CD4-positive, alpha-beta memory T cell (primary cell): ENCODE measurements around the gene SPARC. TPM values are rescaled to one million over a fixed set of nuclear protein-coding genes. Genes with fewer than 3 reads are reported as not detected.
"Not testable (repeated sequence)": the region's sequence is repeated elsewhere in the genome, so short reads cannot be mapped to it uniquely, and the experiment has no call there.

Experiments used
- CTCF ChIA-PET: fragments of 350-600 bp; sonication (Branson Sonifier 250); formaldehyde crosslinking; loops from one replicate; lab custom pipeline; 2021; ENCODE audit warnings: inconsistent platforms; ENCODE audit not compliant: partially characterized antibody; lab: Charles Lee
- POLR2A ChIA-PET: fragments of 350-600 bp; sonication (Branson Sonifier 250); formaldehyde crosslinking; loops from one replicate; lab custom pipeline; 2021; ENCODE audit not compliant: partially characterized antibody; lab: Charles Lee
- DNase-seq, 5 donors: peaks; one replicate each; pipeline versions ENCODE4 v3.0.0 to v3.0.0-alpha.2; 2020 to 2022; ENCODE audit warnings: mixed read lengths in 1 of 5
- H3K27ac ChIP-seq: one replicate; pipeline ENCODE4 v1.7.0; 2013; ENCODE audit warnings: low read depth, low read length
- H3K27me3 ChIP-seq: 2 replicates; pipeline ENCODE4 v1.7.0; 2013; ENCODE audit warnings: mild to moderate bottlenecking, low read length, moderate library complexity; ENCODE audit not compliant: insufficient read depth
- H3K36me3 ChIP-seq: 2 replicates; pipeline ENCODE4 v1.7.0; 2013; ENCODE audit warnings: mild to moderate bottlenecking, low read length, moderate library complexity; ENCODE audit not compliant: insufficient read depth
- H3K4me1 ChIP-seq: 2 replicates; pipeline ENCODE4 v1.7.0; 2013; ENCODE audit warnings: mild to moderate bottlenecking, low read length, moderate library complexity; ENCODE audit not compliant: insufficient read depth
- H3K4me3 ChIP-seq, 2 donors: one replicate each; pipeline ENCODE4 v1.7.0; 2013; ENCODE audit warnings: low read length in 2 of 2, mild to moderate bottlenecking in 1 of 2
- H3K9me3 ChIP-seq, 2 donors: one replicate each; pipeline ENCODE4 v1.7.0; 2013; ENCODE audit warnings: low read length in 2 of 2, control low read depth in 1 of 2; ENCODE audit not compliant: control insufficient read depth in 1 of 2
- H3K27ac Mint-ChIP-seq, 7 donors: one replicate each; pipeline ENCODE4 v1.8.0; 2020 to 2021; ENCODE audit warnings: mixed read lengths in 7 of 7, mild to moderate bottlenecking in 6 of 7, inconsistent platforms in 3 of 7, moderate library complexity in 3 of 7
- H3K27me3 Mint-ChIP-seq, 2 donors: one replicate each; pipeline ENCODE4 v1.8.0; 2020 to 2021; ENCODE audit warnings: mixed read lengths in 2 of 2
- H3K36me3 Mint-ChIP-seq, 2 donors: one replicate each; pipeline ENCODE4 v1.8.0; 2020 to 2021; ENCODE audit warnings: mixed read lengths in 2 of 2, inconsistent platforms in 1 of 2, mild to moderate bottlenecking in 1 of 2
- H3K4me1 Mint-ChIP-seq, 4 donors: one replicate each; pipeline ENCODE4 v1.8.0; 2020 to 2021; ENCODE audit warnings: mixed read lengths in 4 of 4, mild to moderate bottlenecking in 1 of 4
- H3K4me3 Mint-ChIP-seq, 8 donors: one replicate each; pipeline ENCODE4 v1.8.0; 2020 to 2021; ENCODE audit warnings: mixed read lengths in 8 of 8, mild to moderate bottlenecking in 7 of 8, moderate library complexity in 6 of 8, inconsistent platforms in 3 of 8
- H3K9me3 Mint-ChIP-seq, 8 donors: one replicate each; pipeline ENCODE4 v1.8.0; 2020 to 2021; ENCODE audit warnings: mixed read lengths in 8 of 8, mild to moderate bottlenecking in 5 of 8, inconsistent platforms in 3 of 8, moderate library complexity in 1 of 8
- intact Hi-C: fragments of 100-400 bp; cut with micrococcal nuclease; formaldehyde crosslinking; loops from one replicate; pipeline ENCODE4 v1.15.1; 2023
- polyA plus RNA-seq, 2 donors: library from polyadenylated mRNA; unstranded; fragments of 300-500 nt; fragmentation: Illumina TruSeq; gene quantifications; one replicate each; pipeline ENCODE4 v1.2.3, GENCODE V29; 2021
- total RNA-seq, 2 experiments: library from RNA; stranded (reverse); gene quantifications; one replicate each; pipeline ENCODE4 v1.2.3, GENCODE V29; 2021

Gene SPARC
- total and polyA plus RNA-seq, 4 experiments from 2014 or later = 0.19 to 0.47 (median 0.37) TPM; not detected in 1

- Histone ChIP-seq H3K27me3 (no peaks in the 10 kb centered on the region), H3K4me3 (no peak overlapping the region), H3K4me1 (no peaks in the 10 kb centered on the region), H3K9me3 (no peaks in the 10 kb centered on the region), H3K36me3 (no peaks in the 10 kb centered on the region), H3K27ac (no peak overlapping the region)
- H3K36me3 Mint-ChIP-seq = no peaks in the 10 kb centered on the region
- H3K27me3 Mint-ChIP-seq = peaks cover 2 to 7% of the 10 kb centered on the region in 2 donors
- H3K4me3 Mint-ChIP-seq = peak overlapping the region in 1 of 8 donors; percentile 49
- no peak overlapping the region for H3K27ac Mint-ChIP-seq
- H3K4me1 Mint-ChIP-seq = no peaks in the 10 kb centered on the region
- DNase-seq = no peak
- intact Hi-C loops = no loop called here
- POLR2A ChIA-PET = no interaction called here
- CTCF ChIA-PET = interaction anchor here (1.3 kb wide), 1 partner anchor 44 kb away, joined by 3 read pairs; no protein-coding TSS in a partner anchor
- no peaks in the 10 kb centered on the region for H3K9me3 Mint-ChIP-seq
These were observed 16.5 kb upstream of the SPARC start for GRCh38 chr5:151703227-151703626.

- CTCF ChIA-PET = no interaction called here
- intact Hi-C loops = no loop called here
- no peaks in the 10 kb centered on the region for H3K36me3 ChIP-seq
- no peaks in the 10 kb centered on the region for H3K9me3 ChIP-seq
- no peaks in the 10 kb centered on the region for H3K4me1 Mint-ChIP-seq
- POLR2A ChIA-PET = no interaction called here
- H3K36me3 Mint-ChIP-seq = no peaks in the 10 kb centered on the region
- H3K27me3 Mint-ChIP-seq = peaks cover 7 to 13% of the 10 kb centered on the region in 2 donors
- H3K9me3 Mint-ChIP-seq = no peaks in the 10 kb centered on the region
- H3K4me3 ChIP-seq = no peak overlapping the region
- H3K27me3 ChIP-seq = no peaks in the 10 kb centered on the region
- no peak for DNase-seq
- no peak overlapping the region for H3K4me3 Mint-ChIP-seq
- no peak overlapping the region for H3K27ac Mint-ChIP-seq
- H3K4me1 ChIP-seq = no peaks in the 10 kb centered on the region
- H3K27ac ChIP-seq = no peak overlapping the region
These were observed 14.1 kb upstream of the SPARC start for GRCh38 chr5:151700820-151701219.

GRCh38 chr5:151700296-151700695 is 13.6 kb upstream of the SPARC start:
- H3K9me3 Mint-ChIP-seq = no peaks in the 10 kb centered on the region
- CTCF ChIA-PET = no interaction called here

GRCh38 chr5:151699071-151699901 is 12.6 kb upstream of the SPARC start:
- no peaks in the 10 kb centered on the region for H3K9me3 ChIP-seq
- H3K27ac ChIP-seq = no peak overlapping the region
- DNase-seq = no peak
- no peaks in the 10 kb centered on the region for H3K36me3 ChIP-seq
- peaks cover 7 to 13% of the 10 kb centered on the region in 2 donors for H3K27me3 Mint-ChIP-seq
- no peaks in the 10 kb centered on the region for H3K4me1 Mint-ChIP-seq
- POLR2A ChIA-PET = no interaction called here
- CTCF ChIA-PET = no interaction called here
- H3K9me3 Mint-ChIP-seq = no peaks in the 10 kb centered on the region
- intact Hi-C loops = no loop called here
- H3K27ac Mint-ChIP-seq = no peak overlapping the region
- no peak overlapping the region for H3K4me3 ChIP-seq
- H3K36me3 Mint-ChIP-seq = no peaks in the 10 kb centered on the region
- H3K27me3 ChIP-seq = no peaks in the 10 kb centered on the region
- H3K4me3 Mint-ChIP-seq = no peak overlapping the region
- no peaks in the 10 kb centered on the region for H3K4me1 ChIP-seq

More at GRCh38 chr5:151700296-151700695, 13.6 kb upstream of the SPARC start:
- no peak overlapping the region for H3K27ac ChIP-seq
- H3K36me3 Mint-ChIP-seq = no peaks in the 10 kb centered on the region
- no peaks in the 10 kb centered on the region for H3K27me3 ChIP-seq
- H3K4me1 ChIP-seq = no peaks in the 10 kb centered on the region
- no peaks in the 10 kb centered on the region for H3K4me1 Mint-ChIP-seq
- no peak overlapping the region for H3K27ac Mint-ChIP-seq
- no peak overlapping the region for H3K4me3 ChIP-seq
- intact Hi-C loops = no loop called here
- POLR2A ChIA-PET = no interaction called here
- H3K4me3 Mint-ChIP-seq = no peak overlapping the region
- H3K9me3 ChIP-seq = no peaks in the 10 kb centered on the region
- no peak for DNase-seq
- no peaks in the 10 kb centered on the region for H3K36me3 ChIP-seq
- peaks cover 7 to 13% of the 10 kb centered on the region in 2 donors for H3K27me3 Mint-ChIP-seq

- H3K9me3 ChIP-seq, H3K4me1 Mint-ChIP-seq, H3K4me1 ChIP-seq, POLR2A ChIA-PET, H3K27ac Mint-ChIP-seq, H3K27me3 ChIP-seq, H3K36me3 Mint-ChIP-seq, H3K36me3 ChIP-seq, intact Hi-C loops, H3K4me3 Mint-ChIP-seq, H3K4me3 ChIP-seq, H3K9me3 Mint-ChIP-seq, H3K27ac ChIP-seq, DNase-seq: not testable (repeated sequence)
- CTCF ChIA-PET = interaction anchor here (0.7 kb wide), 1 partner anchor 11 kb away, joined by 4 read pairs; no protein-coding TSS in a partner anchor
- peaks cover 7 to 15% of the 10 kb centered on the region in 2 donors for H3K27me3 Mint-ChIP-seq
These were observed 11.4 kb upstream of the SPARC start for GRCh38 chr5:151698081-151698480.

- Histone ChIP-seq H3K27ac (no peak overlapping the region), H3K36me3 (no peaks in the 10 kb centered on the region), H3K4me3 (no peak overlapping the region), H3K9me3 (no peaks in the 10 kb centered on the region), H3K27me3 (no peaks in the 10 kb centered on the region), H3K4me1 (no peaks in the 10 kb centered on the region)
- Mint-ChIP-seq H3K9me3 (no peaks in the 10 kb centered on the region), H3K36me3 (no peaks in the 10 kb centered on the region), H3K4me3 (no peak overlapping the region), H3K27me3 (peaks cover 7 to 15% of the 10 kb centered on the region in 2 donors), H3K27ac (no peak overlapping the region), H3K4me1 (no peaks in the 10 kb centered on the region)
- ChIA-PET CTCF (no interaction called here), POLR2A (no interaction called here)
- DNase-seq = no peak
- intact Hi-C loops = no loop called here
These were observed 10.7 kb upstream of the SPARC start for GRCh38 chr5:151697452-151697851.

- Mint-ChIP-seq H3K27ac (no peak overlapping the region), H3K36me3 (no peaks in the 10 kb centered on the region), H3K27me3 (peaks cover 9 to 15% of the 10 kb centered on the region in 2 donors), H3K9me3 (no peaks in the 10 kb centered on the region), H3K4me1 (no peaks in the 10 kb centered on the region), H3K4me3 (no peak overlapping the region)
- CTCF ChIA-PET = interaction anchor here (1.2 kb wide), 1 partner anchor 13 kb away, joined by 3 read pairs; no protein-coding TSS in a partner anchor
- Histone ChIP-seq H3K36me3 (no peaks in the 10 kb centered on the region), H3K27ac (no peak overlapping the region), H3K4me3 (no peak overlapping the region), H3K4me1 (no peaks in the 10 kb centered on the region), H3K9me3 (no peaks in the 10 kb centered on the region), H3K27me3 (no peaks in the 10 kb centered on the region)
- POLR2A ChIA-PET = no interaction called here
- intact Hi-C loops = no loop called here
- no peak for DNase-seq
These were observed 9.9 kb upstream of the SPARC start for GRCh38 chr5:151696470-151697061.
